Activated naive CD4-positive, alpha-beta T cell treated with anti-CD3 and anti-CD28 coated beads, Interleukin-2, amount 10 ng/mL, durations not matched to agents 7 days and 5 days (primary cell): ENCODE measurements around the gene TUBA1B.
"Not testable (repeated sequence)": the region's sequence is repeated elsewhere in the genome, so short reads cannot be mapped to it uniquely, and the experiment has no call there.

Source experiments
- CTCF ChIA-PET: fragments of 350-600 bp; sonication (Branson Sonifier 250); formaldehyde crosslinking; loops from one replicate; lab custom pipeline; 2021; ENCODE audit warnings: antibody characterized with exemption; lab: Charles Lee
- DNase-seq: peaks from one replicate; pipeline ENCODE4 v3.0.0-alpha.2; 2020
- H3K27ac Mint-ChIP-seq: one replicate; pipeline ENCODE4 v1.8.0; 2021; ENCODE audit warnings: mild to moderate bottlenecking, moderate library complexity, mixed read lengths
- H3K27me3 Mint-ChIP-seq: one replicate; pipeline ENCODE4 v1.8.0; 2021; ENCODE audit warnings: mild to moderate bottlenecking, mixed read lengths
- H3K36me3 Mint-ChIP-seq: one replicate; pipeline ENCODE4 v1.8.0; 2021; ENCODE audit warnings: mixed read lengths
- H3K4me1 Mint-ChIP-seq: one replicate; pipeline ENCODE4 v1.8.0; 2021; ENCODE audit warnings: mixed read lengths
- H3K4me3 Mint-ChIP-seq: one replicate; pipeline ENCODE4 v1.8.0; 2021; ENCODE audit warnings: mild to moderate bottlenecking, moderate library complexity, mixed read lengths
- H3K9me3 Mint-ChIP-seq: one replicate; pipeline ENCODE4 v1.8.0; 2021; ENCODE audit warnings: mixed read lengths

The TUBA1B gene

DNA sequence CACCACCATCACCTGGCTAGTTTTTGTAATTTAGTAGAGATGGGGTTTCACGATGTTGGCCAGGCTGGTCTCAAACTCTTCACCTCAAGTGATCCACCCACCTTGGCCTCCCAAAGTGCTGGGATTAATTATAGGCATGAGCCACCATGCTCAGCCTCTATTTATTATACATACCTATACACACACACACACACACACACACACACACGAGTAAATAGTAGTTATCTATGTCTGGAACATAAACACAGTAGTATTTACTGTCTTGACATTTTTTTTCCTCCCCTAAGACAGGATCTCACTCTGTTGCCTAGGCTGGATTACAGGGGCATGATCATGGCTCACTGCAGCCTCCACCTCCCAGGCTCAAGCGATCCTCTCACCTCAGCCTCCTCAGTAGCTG lies 5.8 kb upstream of the TUBA1B start:
- peaks cover 21% of the 10 kb centered on the region for H3K4me1 Mint-ChIP-seq
- CTCF ChIA-PET, H3K9me3 Mint-ChIP-seq, H3K4me3 Mint-ChIP-seq, H3K27me3 Mint-ChIP-seq, H3K27ac Mint-ChIP-seq, H3K36me3 Mint-ChIP-seq, DNase-seq: not testable (repeated sequence)

DNA sequence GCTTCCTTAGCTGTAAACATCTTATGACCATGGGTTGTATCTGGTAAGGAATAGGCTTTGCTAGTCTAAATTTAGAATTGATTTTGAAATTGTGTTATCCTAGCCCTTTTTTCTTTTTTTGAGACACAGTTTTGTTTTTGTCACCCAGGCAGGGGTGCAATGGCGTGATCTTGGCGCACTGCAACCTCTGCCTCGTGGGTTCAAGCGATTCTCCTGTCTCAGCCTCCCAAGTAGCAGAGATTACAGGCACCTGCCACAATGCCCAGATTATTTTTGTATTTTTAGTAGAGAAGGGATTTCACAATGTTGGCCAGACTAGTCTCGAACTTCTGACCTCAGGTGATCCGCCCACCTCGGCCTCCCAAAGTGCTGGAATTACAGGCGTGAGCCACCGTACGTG lies 2.4 kb upstream of the TUBA1B start:
- CTCF ChIA-PET: no interaction called here
- Mint-ChIP-seq H3K27me3 (peaks cover 12% of the 10 kb centered on the region), H3K36me3 (peaks cover 30% of the 10 kb centered on the region), H3K9me3 (no peaks in the 10 kb centered on the region), H3K27ac (peak overlapping the region; percentile 5), H3K4me3 (peak overlapping the region; percentile 7), H3K4me1 (peaks cover 43% of the 10 kb centered on the region)
- DNase-seq: no peak

DNA sequence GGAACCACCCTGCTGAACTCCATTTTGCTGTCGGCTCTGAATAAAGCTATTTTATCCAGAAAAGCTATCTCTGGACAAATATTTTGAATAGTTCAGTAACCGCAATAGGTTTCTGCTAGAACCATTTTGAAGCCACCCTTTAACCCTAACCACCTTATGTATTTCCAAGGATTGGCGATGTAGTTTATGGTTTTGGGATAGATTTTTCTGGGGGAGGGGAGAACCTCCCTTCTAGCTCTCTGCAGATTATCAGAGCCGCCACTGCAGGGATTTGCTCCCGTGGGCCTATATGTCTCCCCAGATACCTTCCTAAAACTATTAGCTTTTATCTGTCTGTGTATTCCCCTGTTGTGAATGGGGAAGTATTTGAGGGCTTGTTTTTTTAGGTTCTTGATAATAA lies 1.8 kb upstream of the TUBA1B start:
- Mint-ChIP-seq H3K27me3 (peaks cover 12% of the 10 kb centered on the region), H3K9me3 (no peaks in the 10 kb centered on the region), H3K4me1 (peaks cover 44% of the 10 kb centered on the region), H3K27ac (no peak overlapping the region), H3K4me3 (peak overlapping the region; percentile 85), H3K36me3 (peaks cover 32% of the 10 kb centered on the region)
- no peak for DNase-seq
- CTCF ChIA-PET: no interaction called here

DNA sequence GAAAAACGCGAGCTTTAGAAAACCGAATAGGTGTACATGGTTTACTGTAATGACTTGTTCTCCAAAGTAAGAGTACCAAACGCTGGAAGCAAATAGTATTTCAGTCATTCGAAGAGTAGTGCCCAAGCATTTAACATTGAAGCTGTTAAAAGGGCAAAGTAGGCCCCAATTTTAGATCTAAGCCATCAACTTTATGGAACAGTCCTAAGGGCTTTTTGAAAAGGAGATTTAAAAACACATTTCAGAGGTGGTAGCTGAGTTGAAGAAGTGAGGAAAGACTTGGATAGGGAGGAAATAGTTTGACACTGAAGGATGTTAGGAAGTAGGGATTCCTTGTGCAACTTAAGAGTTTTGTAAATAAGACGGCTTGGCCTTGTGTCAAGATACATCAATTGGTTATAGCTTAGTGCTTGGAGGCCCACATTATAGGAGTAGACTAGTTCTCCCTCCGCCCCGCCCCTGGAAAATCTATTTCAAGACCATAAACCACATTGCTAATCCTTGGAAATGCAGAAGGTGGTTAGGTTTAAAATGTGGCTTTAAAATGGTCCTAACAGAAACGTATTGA lies 783 bp upstream of the TUBA1B start:
- Mint-ChIP-seq H3K27ac (peak overlapping the region; percentile 95), H3K4me3 (peak overlapping the region; percentile 85), H3K36me3 (peaks cover 39% of the 10 kb centered on the region), H3K27me3 (peaks cover 12% of the 10 kb centered on the region), H3K9me3 (no peaks in the 10 kb centered on the region), H3K4me1 (peaks cover 53% of the 10 kb centered on the region)
- no peak for DNase-seq
- CTCF ChIA-PET: interaction anchor here (0.6 to 2.5 kb wide), 6 partner anchors 22 to 104 kb away, joined by 3 to 14 read pairs (median 4); partner anchors contain the start of gene DHH

DNA sequence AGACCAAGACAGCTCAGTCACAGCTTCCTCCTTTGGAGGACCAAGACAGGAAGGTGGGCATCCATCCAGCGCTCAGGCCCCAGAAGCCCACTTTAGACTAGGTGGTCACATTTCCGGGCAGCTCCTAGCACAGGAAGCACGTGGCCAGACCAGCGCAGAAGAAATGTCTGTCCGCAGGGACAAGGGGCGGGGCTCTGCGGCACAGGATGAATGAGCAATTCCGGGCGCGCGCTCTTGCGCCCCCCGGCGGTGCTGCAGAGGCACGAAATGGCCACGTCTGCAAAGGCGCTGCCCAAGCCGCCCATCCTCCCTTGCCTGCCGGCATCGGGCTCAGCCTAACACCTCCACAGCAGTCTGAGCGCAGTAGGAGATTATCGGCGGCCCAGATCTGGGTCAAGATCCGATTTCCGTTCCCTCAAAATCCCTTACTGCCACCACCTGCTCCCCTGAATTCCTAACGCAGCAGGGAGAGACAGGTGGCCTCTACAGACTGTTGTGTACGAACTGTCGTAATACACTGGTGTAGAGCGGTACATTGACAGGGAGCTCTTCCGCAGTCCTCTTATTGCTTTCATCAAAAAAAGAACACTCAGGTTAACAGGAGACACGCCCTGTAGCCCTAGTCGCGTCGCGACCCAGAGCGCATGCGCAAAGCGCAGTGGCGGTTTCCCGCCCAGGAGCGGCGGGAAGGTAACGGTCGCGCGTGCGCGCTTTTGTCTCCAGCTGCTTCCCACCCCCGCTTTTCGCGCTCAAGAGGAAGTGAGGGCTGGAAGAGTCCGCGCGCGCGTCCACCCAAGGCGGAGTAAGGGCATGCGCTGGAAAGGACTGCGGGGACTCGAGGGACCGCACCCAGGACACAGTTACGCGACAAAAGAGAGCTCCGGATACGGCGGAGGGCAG lies 794 bp downstream of the TUBA1B start:
- Mint-ChIP-seq H3K36me3 (peaks cover 47% of the 10 kb centered on the region), H3K27me3 (peaks cover 12% of the 10 kb centered on the region), H3K9me3 (no peaks in the 10 kb centered on the region), H3K4me1 (peaks cover 56% of the 10 kb centered on the region), H3K4me3 (peak overlapping the region; percentile 96), H3K27ac (peak overlapping the region; percentile 99)
- CTCF ChIA-PET: interaction anchor here (0.6 to 2.5 kb wide), 24 partner anchors 9 to 142 kb away, joined by 3 to 14 read pairs (median 3); partner anchors contain the start of genes DHH and RHEBL1
- peak; percentile 93 for DNase-seq

DNA sequence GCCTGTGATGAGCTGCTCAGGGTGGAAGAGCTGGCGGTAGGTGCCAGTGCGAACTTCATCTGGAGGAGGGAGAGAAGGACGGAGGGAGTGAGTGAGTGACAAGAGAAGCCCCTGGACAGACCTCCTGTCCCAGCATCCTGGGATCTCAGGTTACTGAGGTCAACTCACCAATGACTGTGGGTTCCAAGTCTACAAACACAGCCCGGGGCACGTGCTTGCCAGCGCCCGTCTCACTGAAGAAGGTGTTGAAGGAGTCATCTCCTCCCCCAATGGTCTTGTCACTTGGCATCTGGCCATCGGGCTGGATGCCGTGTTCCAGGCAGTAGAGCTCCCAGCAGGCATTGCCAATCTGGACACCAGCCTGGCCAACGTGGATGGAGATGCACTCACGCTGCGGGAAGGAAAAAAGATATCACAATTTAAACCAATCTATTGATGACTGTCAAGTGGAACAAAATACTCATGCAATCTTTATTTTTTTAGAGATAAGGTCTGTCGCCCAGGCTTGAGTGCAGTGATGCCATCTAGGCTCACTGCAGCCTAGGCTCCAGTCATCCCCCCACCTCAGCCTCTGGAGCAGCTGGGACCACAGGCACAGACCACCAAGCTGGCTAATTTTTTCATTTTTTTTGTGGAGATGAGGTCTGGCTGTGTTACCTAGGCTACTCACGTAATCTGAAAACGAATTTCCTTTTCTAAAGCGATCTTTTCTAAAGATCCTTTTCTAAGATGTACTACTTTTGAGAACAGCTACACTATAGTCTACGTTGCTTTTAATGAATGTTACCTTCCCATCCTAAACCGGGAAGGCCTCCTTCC lies 1.7 kb downstream of the TUBA1B start:
- Mint-ChIP-seq H3K9me3 (no peaks in the 10 kb centered on the region), H3K36me3 (peaks cover 47% of the 10 kb centered on the region), H3K4me1 (peaks cover 56% of the 10 kb centered on the region), H3K27ac (peak overlapping the region; percentile 99), H3K27me3 (peaks cover 12% of the 10 kb centered on the region), H3K4me3 (peak overlapping the region; percentile 96)
- no peak for DNase-seq
- CTCF ChIA-PET: interaction anchor here (0.6 to 1.7 kb wide), 15 partner anchors 9 to 141 kb away, joined by 3 to 10 read pairs (median 3); partner anchors contain the start of gene RHEBL1

DNA sequence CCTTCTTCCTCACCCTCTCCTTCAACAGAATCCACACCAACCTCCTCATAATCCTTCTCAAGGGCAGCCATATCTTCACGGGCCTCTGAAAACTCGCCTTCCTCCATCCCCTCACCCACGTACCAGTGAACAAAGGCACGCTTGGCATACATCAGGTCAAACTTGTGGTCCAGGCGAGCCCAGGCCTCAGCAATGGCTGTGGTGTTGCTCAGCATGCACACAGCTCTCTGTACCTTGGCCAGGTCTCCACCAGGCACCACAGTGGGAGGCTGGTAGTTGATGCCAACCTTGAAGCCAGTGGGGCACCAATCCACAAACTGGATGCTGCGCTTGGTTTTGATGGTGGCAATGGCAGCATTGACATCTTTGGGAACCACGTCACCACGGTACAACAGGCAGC lies 3.2 kb downstream of the TUBA1B start:
- H3K4me3 Mint-ChIP-seq: peak overlapping the region; percentile 40

DNA sequence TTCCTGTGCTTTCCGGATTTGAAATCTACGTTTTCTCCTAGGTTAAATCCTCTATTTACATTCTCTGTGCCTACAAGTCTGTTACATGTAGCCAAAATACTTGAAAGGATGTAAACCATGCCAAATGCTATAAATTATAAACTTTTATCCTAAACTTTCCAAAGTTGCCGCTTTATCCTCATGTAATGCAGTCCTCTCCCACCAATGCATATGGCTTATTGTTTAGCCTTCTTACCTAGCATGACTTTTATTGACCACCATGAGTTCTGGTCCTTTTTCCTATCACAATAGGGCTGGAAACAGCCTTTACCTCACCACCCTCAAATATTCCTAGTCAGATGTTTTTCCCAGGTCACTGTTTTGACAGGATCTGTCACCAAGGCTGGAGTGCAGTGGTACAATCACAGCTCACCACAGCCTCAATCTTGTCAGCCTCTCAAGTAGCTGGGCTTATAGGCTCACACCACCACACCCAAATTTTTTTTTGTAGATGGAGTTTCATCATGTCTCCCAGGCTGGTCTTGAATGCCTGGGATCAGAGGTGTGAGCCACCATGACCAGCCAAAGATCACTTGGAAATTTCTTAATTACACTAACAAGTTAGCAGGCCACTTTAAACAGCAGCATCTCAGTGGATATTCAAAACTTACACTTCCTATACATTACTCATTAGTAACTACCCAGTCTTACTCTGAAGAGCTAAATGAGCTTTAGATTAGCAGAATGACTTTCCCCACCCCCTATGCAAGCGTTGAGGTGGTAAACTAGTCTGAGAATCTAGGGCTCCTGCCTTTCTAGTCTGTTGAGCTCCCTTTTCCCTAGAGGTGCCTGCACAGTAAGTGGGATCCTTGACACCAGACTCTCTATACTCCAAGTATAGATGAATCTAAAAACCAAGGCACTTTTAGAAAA lies 4.1 kb downstream of the TUBA1B start:
- Mint-ChIP-seq H3K27ac (peak overlapping the region; percentile 5), H3K27me3 (peaks cover 12% of the 10 kb centered on the region), H3K9me3 (no peaks in the 10 kb centered on the region), H3K4me3 (peak overlapping the region; percentile 40), H3K36me3 (peaks cover 47% of the 10 kb centered on the region), H3K4me1 (peaks cover 37% of the 10 kb centered on the region)
- CTCF ChIA-PET: interaction anchor here (1.0 kb wide), 1 partner anchor 63 kb away, joined by 3 read pairs; no protein-coding TSS in a partner anchor
- DNase-seq: no peak

More for the DNA sequence above, 3.2 kb downstream of the TUBA1B start:
- Mint-ChIP-seq H3K36me3 (peaks cover 47% of the 10 kb centered on the region), H3K4me1 (peaks cover 45% of the 10 kb centered on the region), H3K27ac (peak overlapping the region; percentile 5), H3K27me3 (peaks cover 12% of the 10 kb centered on the region)
- CTCF ChIA-PET: interaction anchor here (1.0 kb wide), 1 partner anchor 63 kb away, joined by 3 read pairs; no protein-coding TSS in a partner anchor
- H3K9me3 Mint-ChIP-seq, DNase-seq: not testable (repeated sequence)

DNA sequence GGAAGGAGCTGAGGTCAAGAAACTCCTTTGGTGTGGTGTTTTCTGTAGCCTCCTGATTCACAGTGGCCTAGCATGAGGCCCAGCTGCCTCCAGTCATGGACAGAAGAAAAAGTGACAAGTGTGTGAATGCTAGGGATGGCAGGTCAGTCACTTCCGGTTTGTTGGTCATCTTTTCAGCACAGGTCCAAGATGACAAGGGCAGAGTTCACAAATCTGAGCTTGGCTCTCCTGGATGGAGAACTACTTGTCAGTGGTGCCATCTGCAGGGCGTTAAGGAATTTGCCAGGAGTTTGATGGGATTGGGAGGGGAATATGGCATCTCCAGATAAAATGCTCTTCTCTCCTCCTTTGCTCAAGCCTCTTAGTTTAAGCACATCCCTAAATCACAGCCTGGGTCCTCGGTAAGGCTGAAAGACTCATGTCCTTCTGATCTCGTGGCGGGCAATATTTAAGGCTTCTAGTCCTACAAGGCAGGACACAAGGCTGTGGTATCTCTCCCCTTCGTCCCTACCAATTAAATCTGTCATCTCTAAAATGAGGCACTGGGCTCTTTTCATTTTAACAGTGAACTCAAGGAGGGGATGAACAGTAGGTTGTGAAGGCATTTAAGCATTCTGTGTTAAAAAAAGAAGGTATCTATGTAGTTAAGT lies 10.0 kb downstream of the TUBA1B start:
- Mint-ChIP-seq H3K36me3 (peaks cover 4% of the 10 kb centered on the region), H3K9me3 (no peaks in the 10 kb centered on the region), H3K4me3 (no peak overlapping the region), H3K4me1 (no peaks in the 10 kb centered on the region), H3K27ac (no peak overlapping the region), H3K27me3 (peaks cover 11% of the 10 kb centered on the region)
- CTCF ChIA-PET: interaction anchor here (0.6 to 1.2 kb wide), 4 partner anchors 9 to 27 kb away, joined by 3 to 5 read pairs (median 3); partner anchors contain the start of gene DHH
- DNase-seq: no peak

DNA sequence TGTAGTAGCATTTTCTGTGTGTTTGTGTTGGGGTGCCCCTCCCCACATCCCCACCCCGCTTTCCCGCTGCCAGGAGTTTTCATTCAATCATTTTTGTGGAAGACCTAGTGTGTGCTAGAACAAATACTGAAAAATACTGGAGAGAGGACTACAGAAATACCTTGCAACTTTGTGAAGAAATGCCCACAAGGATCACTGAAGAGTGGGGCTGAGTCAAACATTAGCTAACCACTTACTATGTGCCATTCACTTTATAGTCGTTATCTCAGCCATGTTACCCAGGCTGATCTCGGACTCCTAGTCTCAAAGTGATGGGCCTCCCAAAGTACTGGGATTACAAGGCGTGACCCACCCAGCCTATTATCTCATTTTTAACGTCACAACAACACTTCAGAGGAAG lies 20.0 kb downstream of the TUBA1B start:
- CTCF ChIA-PET: interaction anchor here (0.6 to 4.3 kb wide), 4 partner anchors 10 to 114 kb away, joined by 3 to 38 read pairs (median 4); no protein-coding TSS in a partner anchor
- Mint-ChIP-seq H3K4me1 (peaks cover 28% of the 10 kb centered on the region), H3K4me3 (peak overlapping the region; percentile 94), H3K36me3 (peaks cover 9% of the 10 kb centered on the region), H3K27me3 (peaks cover 15% of the 10 kb centered on the region), H3K9me3 (no peaks in the 10 kb centered on the region), H3K27ac (peak overlapping the region; percentile 94)
- no peak for DNase-seq

DNA sequence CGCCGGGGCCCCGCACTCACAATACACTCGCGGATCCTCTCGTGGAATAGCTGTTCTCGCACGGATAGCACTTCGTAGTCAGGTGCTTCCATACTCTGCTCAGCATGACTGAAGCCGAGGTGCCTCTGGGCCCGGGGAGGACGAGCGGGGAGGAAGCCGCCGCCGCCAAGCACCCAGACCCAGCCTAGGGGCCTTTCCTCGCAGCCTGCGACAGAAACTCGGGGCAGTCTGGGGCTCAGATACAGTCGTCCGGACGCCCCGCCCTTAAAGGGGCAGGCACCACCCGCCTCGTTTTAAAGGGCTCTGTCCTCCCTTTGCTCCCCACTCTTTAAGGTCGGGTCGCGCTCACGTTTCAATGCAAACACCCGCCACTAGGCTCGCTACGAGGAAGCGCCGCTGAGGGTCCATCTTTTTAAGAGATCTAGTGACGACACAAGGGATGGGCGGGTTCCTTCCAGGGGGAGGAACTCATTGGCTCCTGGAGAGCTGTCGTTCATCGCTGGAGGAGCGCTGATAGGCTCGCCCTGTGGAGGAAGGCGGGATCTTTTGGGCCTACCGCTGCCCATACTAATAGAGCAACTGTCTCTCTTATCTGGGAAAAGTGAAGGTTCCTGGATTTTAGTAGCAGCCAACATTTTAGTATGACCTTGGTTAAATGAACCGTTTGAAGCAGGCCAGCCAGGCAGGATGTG lies 20.6 kb downstream of the TUBA1B start, which contains the start of gene LMBR1L:
TSS of gene LMBR1L (minus strand) at position 384 of the 692 bp plus-strand sequence. CDS start at position 92, 292 bp downstream.
- peaks cover 13% of the 10 kb centered on the region for H3K36me3 Mint-ChIP-seq
- no peaks in the 10 kb centered on the region for H3K9me3 Mint-ChIP-seq
- peaks cover 15% of the 10 kb centered on the region for H3K27me3 Mint-ChIP-seq
- peak within 1 kb of the TSS; percentile 94 for H3K4me3 Mint-ChIP-seq
- H3K4me1 Mint-ChIP-seq: peaks cover 28% of the 10 kb centered on the region
- CTCF ChIA-PET: interaction anchor here (0.6 to 4.3 kb wide), 7 partner anchors 11 to 114 kb away, joined by 3 to 38 read pairs (median 4); partner anchors contain the start of gene TUBA1B
- H3K27ac Mint-ChIP-seq: peak within 1 kb of the TSS; percentile 94
- DNase-seq: peak; percentile 99
